B cell (primary cell): Measurements from ENCODE around the gene STIM1.

ENCODE experiments used
- EZH2 ChIP-seq: IDR thresholded peaks from 2 replicates; pipeline ENCODE4 v1.6.1; 2012; ENCODE audit warnings: borderline replicate concordance, low read depth, mild to moderate bottlenecking, moderate library complexity, low read length; ENCODE audit not compliant: insufficient read depth, poor library complexity, severe bottlenecking
- TF ChIP-seq, protein P1 (sequence below): fragments of 200-600 bp; IDR thresholded peaks from one replicate; pipeline ENCODE4 v1.8.0; 2022; ENCODE audit warnings: antibody characterized with exemption, mild to moderate bottlenecking

DNA sequence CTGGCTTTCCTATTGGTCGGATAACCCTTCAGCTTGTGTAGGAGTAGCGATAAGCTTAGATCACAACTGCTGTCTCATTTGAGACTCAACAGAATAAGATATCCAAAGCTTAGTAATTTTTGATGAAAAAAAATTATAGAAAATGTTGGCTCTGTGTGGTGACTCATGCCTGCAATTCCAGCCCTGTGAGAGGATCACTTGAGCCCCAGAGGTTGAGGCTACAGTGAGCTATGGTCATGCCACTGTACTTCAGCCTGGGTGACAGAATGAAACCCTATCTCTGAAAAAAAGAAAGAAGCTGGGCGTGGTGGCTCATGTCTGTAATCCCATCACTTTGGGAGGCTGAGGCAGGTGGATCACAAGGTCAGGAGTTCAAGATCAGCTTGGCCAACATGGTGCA is 183.5 kb downstream of the STIM1 start:
- TF ChIP-seq, protein P1, sequence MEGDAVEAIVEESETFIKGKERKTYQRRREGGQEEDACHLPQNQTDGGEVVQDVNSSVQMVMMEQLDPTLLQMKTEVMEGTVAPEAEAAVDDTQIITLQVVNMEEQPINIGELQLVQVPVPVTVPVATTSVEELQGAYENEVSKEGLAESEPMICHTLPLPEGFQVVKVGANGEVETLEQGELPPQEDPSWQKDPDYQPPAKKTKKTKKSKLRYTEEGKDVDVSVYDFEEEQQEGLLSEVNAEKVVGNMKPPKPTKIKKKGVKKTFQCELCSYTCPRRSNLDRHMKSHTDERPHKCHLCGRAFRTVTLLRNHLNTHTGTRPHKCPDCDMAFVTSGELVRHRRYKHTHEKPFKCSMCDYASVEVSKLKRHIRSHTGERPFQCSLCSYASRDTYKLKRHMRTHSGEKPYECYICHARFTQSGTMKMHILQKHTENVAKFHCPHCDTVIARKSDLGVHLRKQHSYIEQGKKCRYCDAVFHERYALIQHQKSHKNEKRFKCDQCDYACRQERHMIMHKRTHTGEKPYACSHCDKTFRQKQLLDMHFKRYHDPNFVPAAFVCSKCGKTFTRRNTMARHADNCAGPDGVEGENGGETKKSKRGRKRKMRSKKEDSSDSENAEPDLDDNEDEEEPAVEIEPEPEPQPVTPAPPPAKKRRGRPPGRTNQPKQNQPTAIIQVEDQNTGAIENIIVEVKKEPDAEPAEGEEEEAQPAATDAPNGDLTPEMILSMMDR, result no peak
- TF ChIP-seq EZH2, result no peak
